ENCODE measurements around the gene C5. TPM values are rescaled to one million over a fixed set of nuclear protein-coding genes. Genes with fewer than 3 reads are reported as not detected.

Gene C5
- total RNA-seq, 1 experiment from 2014 or later: 0.74 TPM

DNA sequence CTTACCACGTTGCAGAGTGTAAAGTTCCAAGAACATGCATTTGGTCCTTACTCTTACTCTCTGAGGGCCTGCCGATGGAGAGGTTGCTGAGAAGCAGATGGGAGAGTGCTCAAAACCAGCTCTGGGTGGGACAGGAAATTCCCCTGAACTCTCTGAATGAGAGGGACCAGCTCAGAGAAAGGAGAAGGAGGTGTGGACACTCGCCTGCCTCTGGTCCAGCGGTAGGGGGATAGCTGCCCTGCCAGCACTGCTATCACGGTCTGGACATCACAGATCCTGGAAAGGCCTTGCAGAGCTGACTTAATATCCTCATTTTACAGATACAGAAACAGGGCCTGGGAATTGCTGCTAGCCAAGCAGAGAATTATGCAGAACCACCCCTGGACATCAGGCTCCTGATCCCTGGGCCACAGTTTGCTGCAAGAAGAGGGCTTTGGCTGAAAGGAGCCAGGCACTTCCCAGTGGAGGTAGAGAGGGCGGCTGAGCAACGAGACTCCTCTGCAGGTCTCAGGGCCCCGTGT, 128.4 kb downstream of the C5 start:
- H3K36me3 Mint-ChIP-seq (ENCODE audit: insufficient read depth in 1 of 3, low read depth in 3 of 3): peaks cover 0 to 6% (median 4%) of the 10 kb centered on the region in 3 experiments; a peak in 3 of 7 replicates
- no peak overlapping the region for H2AFZ ChIP-seq (ENCODE audit: low read length)

More for the DNA sequence above, 128.4 kb downstream of the C5 start:
- Histone ChIP-seq H3K79me1 (ENCODE audit: insufficient read depth, low read depth, low read length, poor library complexity, severe bottlenecking) (no peaks in the 10 kb centered on the region), H3K23ac (ENCODE audit: insufficient read length, low read depth, low read length) (no peak overlapping the region), H3T11ph (ENCODE audit: low read length) (no peak overlapping the region), H3K23me2 (ENCODE audit: insufficient read length, low read depth, low read length, poor library complexity, severe bottlenecking) (no peaks in the 10 kb centered on the region), H3K9me3 (ENCODE audit: control insufficient read depth, low read depth, low read length) (no peaks in the 10 kb centered on the region), H2BK12ac (ENCODE audit: insufficient read length, low read depth, low read length) (no peak overlapping the region), H3K9ac (ENCODE audit: extremely low read depth, insufficient read length, low read length) (no peak overlapping the region), H3K4me1 (ENCODE audit: insufficient read depth, low read length) (peaks cover 5% of the 10 kb centered on the region; the same call in 1 of the 2 replicates), H3K79me2 (ENCODE audit: insufficient read depth, low read length) (no peaks in the 10 kb centered on the region), H4K20me1 (ENCODE audit: control insufficient read depth, insufficient read depth, insufficient read length) (no peaks in the 10 kb centered on the region), H2BK20ac (ENCODE audit: low read depth, low read length, poor library complexity, severe bottlenecking) (no peak overlapping the region), H2AK5ac (ENCODE audit: insufficient read length, low read length) (no peak overlapping the region), H3K56ac (ENCODE audit: insufficient read length, low read depth, low read length) (no peak overlapping the region), H3K4ac (ENCODE audit: low read depth, low read length) (no peak overlapping the region), H3K27me3 (ENCODE audit: insufficient read depth, low read length) (no peaks in the 10 kb centered on the region), H3K14ac (ENCODE audit: insufficient read depth, low read length) (no peak overlapping the region), H4K91ac (ENCODE audit: insufficient read length, low read depth, low read length) (no peak overlapping the region), H3K27ac (ENCODE audit: insufficient read length, low read depth, low read length) (no peak overlapping the region), H2BK5ac (ENCODE audit: insufficient read length, low read length) (no peak overlapping the region), H4K5ac (ENCODE audit: insufficient read length, low read depth, low read length) (no peak overlapping the region), H2BK15ac (ENCODE audit: low read depth, low read length) (no peak overlapping the region), H3K18ac (ENCODE audit: insufficient read length, low read depth, low read length) (no peak overlapping the region), H3K4me2 (ENCODE audit: insufficient read depth, insufficient read length, low read length) (no peak overlapping the region), H2BK120ac (ENCODE audit: low read depth, low read length, poor library complexity, severe bottlenecking) (no peak overlapping the region), H4K8ac (replicated peaks; ENCODE audit: insufficient read length, low read depth, low read length) (no peak overlapping the region)
- Mint-ChIP-seq H3K27ac (peak overlapping the region; percentile 18 to 57 (median 32); a peak in 2 of 7 replicates), H3K27me3 (ENCODE audit: low read depth) (no peaks in the 10 kb centered on the region; the same call in 1 of the 2 replicates), H3K4me3 (no peak overlapping the region), H3K4me1 (peaks cover 47 to 63% of the 10 kb centered on the region in 2 experiments), H3K9me3 (peaks cover 0 to 4% of the 10 kb centered on the region in 2 experiments; a peak in 1 of 5 replicates)
- no peak for DNase-seq
- no CpG with 5 or more reads among the region's 8 CpGs for WGBS (ENCODE audit: extremely low coverage, insufficient read length, low lambda C conversion rate)
- TF ChIP-seq, protein P1, sequence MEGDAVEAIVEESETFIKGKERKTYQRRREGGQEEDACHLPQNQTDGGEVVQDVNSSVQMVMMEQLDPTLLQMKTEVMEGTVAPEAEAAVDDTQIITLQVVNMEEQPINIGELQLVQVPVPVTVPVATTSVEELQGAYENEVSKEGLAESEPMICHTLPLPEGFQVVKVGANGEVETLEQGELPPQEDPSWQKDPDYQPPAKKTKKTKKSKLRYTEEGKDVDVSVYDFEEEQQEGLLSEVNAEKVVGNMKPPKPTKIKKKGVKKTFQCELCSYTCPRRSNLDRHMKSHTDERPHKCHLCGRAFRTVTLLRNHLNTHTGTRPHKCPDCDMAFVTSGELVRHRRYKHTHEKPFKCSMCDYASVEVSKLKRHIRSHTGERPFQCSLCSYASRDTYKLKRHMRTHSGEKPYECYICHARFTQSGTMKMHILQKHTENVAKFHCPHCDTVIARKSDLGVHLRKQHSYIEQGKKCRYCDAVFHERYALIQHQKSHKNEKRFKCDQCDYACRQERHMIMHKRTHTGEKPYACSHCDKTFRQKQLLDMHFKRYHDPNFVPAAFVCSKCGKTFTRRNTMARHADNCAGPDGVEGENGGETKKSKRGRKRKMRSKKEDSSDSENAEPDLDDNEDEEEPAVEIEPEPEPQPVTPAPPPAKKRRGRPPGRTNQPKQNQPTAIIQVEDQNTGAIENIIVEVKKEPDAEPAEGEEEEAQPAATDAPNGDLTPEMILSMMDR (conservative IDR thresholded peaks at IDR 0.05): no peak

Measured in H9 (cell line).